ENCODE measurements around the gene DNAH2. TPM values are rescaled to one million over a fixed set of nuclear protein-coding genes. Genes with fewer than 3 reads are reported as not detected.

DNAH2 gene
- total and polyA plus RNA-seq, 2 of the 13 experiments (the other 11 are each of a cell fraction or from before 2014, with no cell fraction given) = not detected

- TF ChIP-seq SKIL (CRISPR knock-in tag; IDR thresholded peaks at IDR 0.05; ENCODE audit: borderline replicate concordance) (no peak; the same call in 1 of the 2 replicates), RFX3 (CRISPR knock-in tag; IDR thresholded peaks at IDR 0.05) (no peak), ZNF576 (CRISPR knock-in tag; IDR thresholded peaks at IDR 0.05) (no peak), ZNF773 (CRISPR knock-in tag; IDR thresholded peaks at IDR 0.05; ENCODE audit: borderline replicate concordance) (no peak), TAF1 (CRISPR knock-in tag; IDR thresholded peaks at IDR 0.05) (no peak; the same call in 1 of the 2 replicates), ZNF800 (CRISPR knock-in tag; IDR thresholded peaks at IDR 0.05) (no peak), RFXAP (CRISPR knock-in tag; IDR thresholded peaks at IDR 0.05; ENCODE audit: borderline replicate concordance) (no peak; the same call in 1 of the 2 replicates), TBX2 (CRISPR knock-in tag; IDR thresholded peaks at IDR 0.05; ENCODE audit: borderline replicate concordance) (peak; percentile 56; the same call in 1 of the 2 replicates), KAT2B (IDR thresholded peaks at IDR 0.05; ENCODE audit: borderline replicate concordance, low read depth, low read length) (no peak), ZNF12 (CRISPR knock-in tag; IDR thresholded peaks at IDR 0.05) (no peak), PAXIP1 (CRISPR knock-in tag; conservative IDR thresholded peaks at IDR 0.05) (peak; percentile 70), MTF2 (CRISPR knock-in tag; IDR thresholded peaks at IDR 0.05; ENCODE audit: borderline replicate concordance) (no peak), ZXDC (CRISPR knock-in tag; IDR thresholded peaks at IDR 0.05) (no peak), ZNF101 (CRISPR knock-in tag; IDR thresholded peaks at IDR 0.05; ENCODE audit: borderline replicate concordance, low read depth) (no peak), PCBP1 (IDR thresholded peaks at IDR 0.05; ENCODE audit: borderline replicate concordance, low read depth, low read length) (no peak), FOSL2 (CRISPR knock-in tag; IDR thresholded peaks at IDR 0.05) (no peak), THAP11 (CRISPR knock-in tag; IDR thresholded peaks at IDR 0.05) (peak; percentile 59; the same call in 1 of the 2 replicates), HNRNPLL (IDR thresholded peaks at IDR 0.05; ENCODE audit: low read depth, low read length, poor library complexity, severe bottlenecking) (no peak), ZNF124 (CRISPR knock-in tag; IDR thresholded peaks at IDR 0.05) (no peak), ZKSCAN1 (IDR thresholded peaks at IDR 0.05; ENCODE audit: low read length) (no peak)
These were observed 124.4 kb downstream of the DNAH2 start (continued) for GRCh38 chr17:7841915-7842379.
